Mononuclear cell (primary cell): ENCODE results near the gene HSF5. TPM values are rescaled to one million over a fixed set of nuclear protein-coding genes. Genes with fewer than 3 reads are reported as not detected.
"Not testable (repeated sequence)": the region's sequence is repeated elsewhere in the genome, so short reads cannot be mapped to it uniquely, and the experiment has no call there.

Experiments
- H3K27me3 ChIP-seq: 2 replicates; pipeline ENCODE4 v1.6.0; 2011; ENCODE audit warnings: low read length, control low read depth; ENCODE audit not compliant: insufficient read depth
- H3K4me1 ChIP-seq: 2 replicates; pipeline ENCODE4 v1.5.1; 2011; ENCODE audit warnings: mild to moderate bottlenecking, low read length, control low read depth; ENCODE audit not compliant: insufficient read depth
- H3K4me3 ChIP-seq: 2 replicates; pipeline ENCODE4 v1.5.1; 2011; ENCODE audit warnings: mild to moderate bottlenecking, low read length, moderate library complexity
- H3K9me3 ChIP-seq: 2 replicates; pipeline ENCODE4 v1.5.1; 2011; ENCODE audit warnings: low read depth, mild to moderate bottlenecking, control low read depth, low read length
- total RNA-seq: library from RNA; depleted of rRNA; stranded (reverse); fragments of >200 nt; gene quantifications from one replicate; pipeline ENCODE4 v1.2.3, GENCODE V29; 2012

HSF5 gene
- total RNA-seq, 1 donor: 1.7 TPM

DNA sequence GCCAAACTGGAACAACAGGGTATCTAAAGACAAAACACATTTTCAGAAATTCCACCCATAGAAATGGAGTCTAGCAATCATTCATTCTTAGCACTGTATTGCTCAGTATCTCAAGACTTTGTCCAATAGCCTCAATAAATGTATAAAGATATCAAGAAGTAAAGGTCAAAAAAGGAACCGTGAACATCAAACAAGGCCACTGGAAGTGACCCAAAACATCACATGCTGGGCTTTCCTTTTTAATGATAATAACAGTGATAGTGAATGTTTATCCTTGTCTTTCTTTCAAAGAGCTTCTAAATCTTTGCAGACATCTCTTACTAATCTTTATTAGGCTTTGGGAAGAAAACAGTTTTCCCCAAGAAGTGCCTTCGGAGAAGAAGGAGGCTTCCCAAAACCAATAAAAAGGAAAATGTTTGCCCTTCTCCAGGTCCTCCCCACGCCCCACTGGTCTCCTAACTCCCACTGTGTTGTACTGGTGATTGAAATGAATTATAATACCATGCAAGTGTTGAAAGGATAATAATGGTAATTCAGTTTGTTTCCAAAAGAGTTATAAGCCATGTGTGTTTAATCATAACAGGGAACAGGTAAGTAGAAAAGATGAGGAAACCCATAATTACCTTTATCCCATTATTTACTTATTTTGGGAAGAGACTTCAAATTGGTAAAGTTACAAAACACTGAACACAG, 89.5 kb downstream of the HSF5 start:
- Histone ChIP-seq H3K27me3 (no peaks in the 10 kb centered on the region), H3K9me3 (no peaks in the 10 kb centered on the region), H3K4me3 (no peak overlapping the region), H3K4me1 (no peaks in the 10 kb centered on the region)

DNA sequence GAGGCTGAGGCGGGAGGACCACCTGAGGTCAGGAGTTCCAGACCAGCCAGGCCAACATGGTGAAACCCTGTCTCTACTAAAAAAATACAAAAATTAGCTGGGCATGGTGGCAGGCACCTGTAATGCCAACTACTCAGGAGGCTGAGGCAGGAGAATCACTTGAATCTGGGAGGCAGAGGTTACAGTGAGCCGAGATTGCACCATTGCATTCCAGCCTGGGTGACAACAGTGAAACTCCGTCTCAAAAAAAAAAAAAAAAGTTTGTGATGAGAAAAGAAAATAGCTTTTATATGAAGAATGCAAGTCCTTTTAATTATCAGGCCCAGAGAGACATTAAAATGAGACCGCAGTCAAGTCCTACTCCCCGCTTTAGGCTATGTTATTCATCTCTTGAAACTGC, 90.8 kb downstream of the HSF5 start:
- H3K4me1 ChIP-seq, H3K9me3 ChIP-seq, H3K27me3 ChIP-seq, H3K4me3 ChIP-seq: not testable (repeated sequence)

DNA sequence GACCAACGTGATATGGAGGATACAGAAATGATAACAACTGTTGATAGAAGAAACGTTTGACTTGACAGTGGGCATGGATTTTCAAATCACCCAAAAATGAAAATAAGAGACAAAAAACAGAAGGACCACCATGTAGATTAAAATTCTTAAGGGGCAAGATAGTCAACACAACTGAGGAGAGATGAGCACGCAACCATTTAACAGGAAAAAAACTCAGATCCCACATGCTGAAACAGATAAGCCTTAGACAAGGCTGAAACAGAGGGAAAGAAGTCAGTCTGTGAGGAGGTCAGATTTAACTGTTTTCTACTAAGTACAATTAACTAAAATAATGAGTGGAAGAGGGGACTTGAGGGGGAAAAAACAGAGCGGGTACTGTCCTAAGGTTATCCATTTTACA, 92.0 kb downstream of the HSF5 start:
- H3K4me1 ChIP-seq: no peaks in the 10 kb centered on the region
- H3K27me3 ChIP-seq: no peaks in the 10 kb centered on the region
- H3K9me3 ChIP-seq: no peaks in the 10 kb centered on the region
- H3K4me3 ChIP-seq: no peak overlapping the region

DNA sequence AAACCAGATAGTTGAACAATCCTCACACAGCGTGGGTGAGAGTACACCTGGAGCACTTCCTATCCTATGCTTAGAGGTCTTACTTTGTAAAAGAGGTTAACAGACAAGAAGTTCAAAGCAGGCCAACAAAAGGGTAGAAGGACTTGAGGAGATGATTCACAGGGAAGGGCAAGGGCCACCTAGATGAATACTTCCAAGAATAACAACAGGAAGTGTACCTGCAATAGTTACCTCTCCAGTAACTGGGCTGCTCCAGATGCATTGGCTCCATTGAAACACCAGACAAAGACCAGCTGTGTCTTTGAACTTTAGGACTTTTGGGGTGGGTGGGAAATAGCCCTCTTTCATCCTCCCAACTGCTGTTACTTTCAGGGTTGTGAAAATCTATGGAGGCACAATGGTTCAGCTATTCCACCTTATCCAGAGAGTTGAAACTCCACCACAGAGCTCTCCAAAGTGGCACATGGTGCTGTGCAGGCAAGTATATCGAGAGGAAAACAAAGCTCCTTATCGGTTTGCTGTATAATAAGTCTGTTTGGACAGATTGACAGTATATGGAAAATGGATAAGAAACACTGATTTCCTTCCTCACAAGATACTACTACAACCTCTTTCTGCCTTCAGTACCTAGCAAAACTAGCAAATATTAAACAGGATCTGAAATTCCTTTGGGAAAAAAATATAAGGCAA, 93.5 kb downstream of the HSF5 start:
- Histone ChIP-seq H3K4me3 (no peak overlapping the region), H3K9me3 (no peaks in the 10 kb centered on the region), H3K4me1 (no peaks in the 10 kb centered on the region), H3K27me3 (no peaks in the 10 kb centered on the region)

DNA sequence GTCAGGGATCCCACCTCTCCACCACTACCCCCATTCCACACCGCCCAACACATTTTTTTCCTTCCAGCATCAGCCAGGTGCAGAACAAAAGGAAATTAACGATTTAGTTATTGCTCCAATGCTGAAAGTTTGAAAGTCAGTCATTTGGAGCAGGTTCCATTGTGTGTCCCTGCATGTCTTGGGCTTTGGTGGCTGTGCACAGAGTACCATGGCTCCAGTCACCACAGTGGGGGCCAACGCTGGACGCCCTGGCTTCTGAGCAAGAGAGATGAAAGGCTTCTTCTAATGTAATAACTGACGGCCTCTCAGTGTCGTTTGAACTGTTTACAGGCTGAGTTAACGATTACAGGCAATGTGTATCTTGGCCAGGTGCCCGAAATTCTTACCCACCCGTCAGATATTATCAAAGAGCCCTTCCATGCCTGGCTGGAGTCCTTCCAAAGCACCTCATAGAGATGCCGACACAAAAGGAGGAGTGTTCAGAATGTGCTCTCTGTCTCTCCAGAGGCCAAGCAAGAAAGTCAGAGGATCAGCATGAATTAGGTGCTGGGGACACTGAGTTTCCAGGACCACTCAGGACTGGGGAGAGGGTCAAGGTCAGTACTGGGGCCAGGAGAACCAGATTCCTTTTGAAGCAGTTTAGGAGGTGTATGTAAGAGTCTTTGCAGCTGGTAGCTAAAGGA, 96.8 kb downstream of the HSF5 start:
- Histone ChIP-seq H3K9me3 (no peaks in the 10 kb centered on the region), H3K4me1 (no peaks in the 10 kb centered on the region), H3K27me3 (no peaks in the 10 kb centered on the region), H3K4me3 (no peak overlapping the region)

DNA sequence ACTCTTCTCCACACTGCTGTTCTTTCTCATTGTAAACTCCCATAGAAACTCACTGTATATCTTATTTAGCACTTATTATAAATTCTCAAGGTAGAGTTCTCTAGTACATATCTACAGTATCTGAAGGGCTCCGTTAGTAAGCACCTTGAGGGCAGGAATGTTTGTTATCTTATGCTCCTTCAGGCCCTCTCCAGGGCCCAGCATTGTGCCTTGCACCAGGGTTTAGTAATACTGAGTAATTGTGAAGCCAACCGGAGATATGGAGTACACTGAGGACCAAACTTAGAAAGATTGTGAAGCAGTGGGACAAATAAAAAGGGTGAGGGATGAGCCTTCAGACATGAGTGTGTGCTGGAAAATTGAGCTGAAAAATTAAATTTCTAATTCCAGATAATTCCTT, 97.3 kb downstream of the HSF5 start:
- Histone ChIP-seq H3K4me1 (no peaks in the 10 kb centered on the region), H3K4me3 (no peak overlapping the region), H3K27me3 (no peaks in the 10 kb centered on the region), H3K9me3 (no peaks in the 10 kb centered on the region)

DNA sequence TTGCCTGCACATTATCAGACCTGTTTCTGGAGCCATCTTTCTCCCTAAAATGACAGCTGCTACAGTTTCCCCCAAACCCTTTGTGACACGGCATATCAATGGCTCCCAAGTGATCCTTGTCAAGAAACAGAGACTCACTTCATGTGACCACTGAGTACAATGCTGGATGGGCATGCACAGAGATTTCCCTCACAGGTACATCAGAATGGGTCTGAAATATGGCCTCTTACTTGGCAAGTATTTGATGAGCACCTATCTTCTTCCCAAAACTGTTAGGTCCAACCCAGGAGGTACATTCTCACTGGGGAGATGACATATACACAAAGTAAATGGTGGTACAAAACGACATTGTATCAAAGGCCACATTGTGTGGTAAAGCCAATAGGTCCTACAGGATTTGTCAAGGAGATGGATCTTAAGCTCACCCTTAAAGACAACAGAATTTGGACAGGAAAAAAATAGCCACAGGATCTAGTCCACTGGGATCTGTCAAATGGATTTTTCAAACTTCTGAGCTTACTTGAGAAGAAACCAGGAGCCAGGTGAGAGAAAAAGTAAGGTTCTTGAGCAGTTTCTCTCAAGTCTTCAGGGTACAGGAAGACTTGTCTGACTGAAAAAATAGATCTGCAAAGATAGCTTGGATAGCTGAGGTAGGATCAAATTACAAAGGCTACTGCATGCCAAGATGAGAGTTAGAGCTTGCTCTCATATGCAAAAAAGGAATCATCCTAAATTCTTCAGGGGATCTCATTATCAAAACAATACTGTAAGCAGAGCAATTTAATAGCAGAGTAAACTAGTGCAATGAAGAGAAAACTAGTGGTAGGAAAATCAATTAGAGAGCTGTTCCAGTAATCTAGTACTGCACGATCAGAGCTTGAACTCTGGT, 99.7 kb downstream of the HSF5 start:
- H3K27me3 ChIP-seq: no peaks in the 10 kb centered on the region
- H3K4me1 ChIP-seq: no peaks in the 10 kb centered on the region
- no peak overlapping the region for H3K4me3 ChIP-seq
- H3K9me3 ChIP-seq: no peaks in the 10 kb centered on the region

DNA sequence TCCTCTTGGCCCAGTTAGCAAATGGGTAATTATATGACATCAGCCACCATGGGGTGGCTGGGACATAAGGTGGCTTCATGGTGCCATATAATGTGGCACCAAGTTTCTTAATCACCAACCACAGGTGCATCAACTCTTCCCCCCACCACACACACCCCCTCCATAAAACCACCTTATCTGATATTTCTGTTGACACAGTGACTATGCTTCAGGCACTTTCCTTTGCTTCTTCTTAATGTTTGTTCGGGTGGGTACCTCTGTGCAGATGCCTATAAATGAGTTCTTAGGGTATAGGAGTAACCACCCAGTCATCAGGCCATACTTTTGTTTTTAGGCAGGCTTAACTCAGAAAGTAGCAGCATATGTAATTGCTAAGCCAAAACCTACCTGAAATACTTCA, 100.4 kb downstream of the HSF5 start:
- Histone ChIP-seq H3K4me1 (peaks cover 2% of the 10 kb centered on the region), H3K4me3 (no peak overlapping the region), H3K9me3 (no peaks in the 10 kb centered on the region), H3K27me3 (no peaks in the 10 kb centered on the region)

DNA sequence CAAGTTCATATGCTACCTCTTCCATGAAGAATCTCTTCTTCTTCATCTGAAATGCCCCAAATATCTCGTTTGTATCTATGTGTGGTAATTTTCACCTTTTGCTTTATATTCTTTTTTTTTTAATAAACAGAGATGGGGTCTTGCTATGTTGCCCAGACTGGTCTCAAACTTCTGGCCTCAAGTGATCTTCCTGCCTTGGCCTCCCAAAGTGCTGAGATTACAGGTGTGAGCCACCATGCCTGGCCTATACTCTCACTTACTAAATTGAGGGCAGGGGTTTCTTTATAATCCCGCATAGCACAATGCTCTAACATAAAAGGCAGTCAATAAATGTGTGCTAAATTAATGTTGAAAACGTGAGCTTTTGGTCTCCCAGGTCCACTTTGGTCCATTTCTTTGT, 101.5 kb downstream of the HSF5 start:
- Histone ChIP-seq H3K4me1 (peaks cover 11% of the 10 kb centered on the region), H3K27me3 (no peaks in the 10 kb centered on the region), H3K9me3 (no peaks in the 10 kb centered on the region), H3K4me3 (no peak overlapping the region)

DNA sequence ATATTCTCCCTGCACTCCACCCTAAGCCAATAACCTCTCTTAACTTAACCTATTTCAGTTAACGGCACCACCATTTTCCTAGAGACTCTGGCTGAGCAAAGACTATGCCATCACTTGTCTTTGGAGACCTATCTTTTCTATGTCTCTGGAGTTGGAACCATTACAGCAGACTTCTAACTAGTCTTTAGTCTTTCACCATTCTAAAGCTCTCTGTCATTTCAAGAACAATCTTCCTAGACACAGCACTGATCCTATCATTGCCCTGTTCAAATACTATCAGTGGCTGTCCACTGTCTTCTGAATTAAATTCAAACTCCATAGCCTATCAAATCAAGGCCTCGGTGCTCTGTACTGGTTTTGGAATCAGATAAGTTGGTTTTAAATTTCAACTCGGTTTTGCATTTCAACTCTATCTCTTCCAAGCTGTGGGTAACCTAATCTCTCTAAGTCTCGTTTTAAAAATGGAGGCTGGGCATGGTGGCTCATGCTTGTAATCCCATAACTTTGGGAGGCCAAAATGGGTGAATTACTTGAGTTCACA, 102.8 kb downstream of the HSF5 start:
- H3K4me3 ChIP-seq: no peak overlapping the region

DNA sequence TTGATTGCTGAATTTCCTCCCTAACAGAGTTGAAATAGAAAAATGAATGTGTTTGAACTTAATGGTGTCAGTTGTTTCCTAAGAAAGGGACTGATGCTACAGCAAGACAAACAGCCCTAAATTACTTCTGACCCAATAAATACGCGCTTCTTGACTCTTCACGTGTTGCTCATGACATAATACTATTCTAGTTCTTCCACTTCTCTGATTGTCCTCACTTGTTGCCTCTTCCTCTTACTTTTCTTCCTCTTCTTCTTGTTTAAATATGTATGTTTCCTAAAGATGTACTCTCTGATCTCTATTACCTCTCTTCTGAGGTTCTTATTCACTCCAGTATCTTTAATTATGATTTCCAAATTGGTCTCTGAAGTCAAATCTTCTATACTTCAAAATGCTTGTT, 103.3 kb downstream of the HSF5 start:
- Histone ChIP-seq H3K9me3 (no peaks in the 10 kb centered on the region), H3K27me3 (no peaks in the 10 kb centered on the region), H3K4me3 (no peak overlapping the region), H3K4me1 (peaks cover 23% of the 10 kb centered on the region)

More for the DNA sequence above, 102.8 kb downstream of the HSF5 start:
- H3K9me3 ChIP-seq: no peaks in the 10 kb centered on the region
- no peaks in the 10 kb centered on the region for H3K27me3 ChIP-seq
- H3K4me1 ChIP-seq: peaks cover 22% of the 10 kb centered on the region

DNA sequence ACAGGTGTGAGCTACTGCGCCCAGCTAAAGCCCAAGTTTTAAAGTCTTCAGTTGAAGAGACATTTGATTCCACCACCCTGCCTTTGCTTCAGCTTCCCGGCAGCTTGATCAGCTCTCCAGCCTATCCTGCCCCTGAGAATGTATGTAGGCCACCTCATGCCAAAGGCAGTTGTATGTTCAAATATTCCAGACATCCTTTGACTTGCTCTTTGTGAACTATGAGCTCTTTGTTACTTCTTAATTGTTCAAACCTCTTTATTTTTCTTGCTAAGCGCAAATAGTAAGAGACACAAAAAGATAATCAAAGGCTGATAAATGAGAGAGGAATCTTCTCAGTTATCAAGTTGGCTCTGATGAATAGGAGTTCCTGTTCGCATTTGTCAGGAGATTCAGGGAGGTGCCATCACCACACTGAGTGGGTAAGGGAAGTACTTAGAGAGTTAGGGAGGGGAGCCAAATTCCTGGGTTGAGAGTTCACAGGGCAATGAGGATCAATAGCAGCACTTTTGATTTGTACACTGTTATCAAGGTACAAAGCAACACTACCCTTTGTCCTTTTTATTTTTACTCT, 104.2 kb downstream of the HSF5 start:
- H3K9me3 ChIP-seq: no peaks in the 10 kb centered on the region
- H3K4me3 ChIP-seq: no peak overlapping the region
- no peaks in the 10 kb centered on the region for H3K27me3 ChIP-seq
- peaks cover 32% of the 10 kb centered on the region for H3K4me1 ChIP-seq

DNA sequence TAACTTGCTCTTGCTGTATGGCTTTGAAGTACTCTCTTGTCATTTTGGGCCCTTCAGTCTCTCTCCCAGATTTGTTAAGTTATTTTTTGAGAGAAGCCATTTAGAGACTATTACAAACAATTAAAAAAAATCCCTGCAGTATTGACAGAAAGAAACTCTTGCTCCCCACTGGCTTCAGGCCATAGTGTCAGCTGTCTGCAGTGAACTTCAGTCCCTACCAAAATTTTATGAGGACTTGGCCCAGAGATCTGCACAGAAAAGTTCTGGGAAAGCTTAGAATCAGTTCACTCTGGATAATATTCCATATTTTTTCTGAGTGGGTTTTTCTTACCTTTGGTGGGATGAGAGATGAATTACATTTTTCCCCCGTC, 105.4 kb downstream of the HSF5 start:
- H3K27me3 ChIP-seq: no peaks in the 10 kb centered on the region
- no peak overlapping the region for H3K4me3 ChIP-seq
- no peaks in the 10 kb centered on the region for H3K9me3 ChIP-seq
- H3K4me1 ChIP-seq: peaks cover 38% of the 10 kb centered on the region

DNA sequence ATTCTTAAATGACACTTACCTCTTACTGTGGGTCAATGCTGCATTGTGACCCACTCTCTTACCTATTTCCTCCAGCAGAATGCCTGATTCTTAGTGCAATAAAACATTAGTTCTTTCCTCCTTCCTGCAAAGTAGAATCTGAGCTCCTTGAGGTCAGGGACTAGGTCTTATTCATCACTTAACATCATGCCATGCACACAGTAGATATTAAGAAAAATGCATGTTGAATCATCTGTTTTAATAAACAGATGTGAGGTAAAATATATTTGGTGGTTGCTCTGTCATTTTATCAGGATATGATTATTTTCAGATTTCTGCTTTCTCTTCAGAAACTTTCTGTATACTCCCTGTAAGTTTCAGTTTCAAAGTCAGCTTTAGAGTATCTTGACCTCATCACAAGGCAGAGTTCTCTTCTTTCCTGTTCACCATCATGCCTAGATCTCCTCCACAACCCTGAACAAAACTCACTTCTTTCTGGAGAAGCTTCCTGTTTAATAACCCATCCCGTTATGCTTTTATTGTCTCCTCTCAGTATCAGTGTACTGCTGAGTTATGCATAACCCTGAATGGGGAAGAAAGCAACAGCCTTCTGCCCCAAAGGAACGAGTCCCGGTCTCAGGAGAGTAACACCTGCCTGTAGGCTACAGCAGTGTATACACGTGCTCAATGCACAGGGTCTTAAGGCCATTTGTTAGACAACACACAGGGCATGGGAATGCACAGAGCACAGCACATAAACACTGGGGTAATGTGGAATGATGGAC, 105.9 kb downstream of the HSF5 start:
- Histone ChIP-seq H3K4me3 (no peak overlapping the region), H3K4me1 (peaks cover 38% of the 10 kb centered on the region), H3K27me3 (no peaks in the 10 kb centered on the region), H3K9me3 (no peaks in the 10 kb centered on the region)
